NCI-H146 treated with DMSO at 0.1 percent for 48 hours (cell line): ENCODE results near the gene WWC2.

Experiments
- DNase-seq: peaks from one replicate; lab custom pipeline; 2025; ENCODE audit not compliant: unreplicated experiment; lab: John Stamatoyannopoulos, UW

Gene WWC2

GRCh38 chr4:183098723-183099536, at the start of gene WWC2:
Gene WWC2, plus strand, starts transcription at chr4:183099257. Its CDS starts 235 bp downstream, at chr4:183099492.
- no peak for DNase-seq

- DNase-seq, result no peak
These were observed 45.4 kb upstream of the WWC2 start for GRCh38 chr4:183053681-183054080.

DNA sequence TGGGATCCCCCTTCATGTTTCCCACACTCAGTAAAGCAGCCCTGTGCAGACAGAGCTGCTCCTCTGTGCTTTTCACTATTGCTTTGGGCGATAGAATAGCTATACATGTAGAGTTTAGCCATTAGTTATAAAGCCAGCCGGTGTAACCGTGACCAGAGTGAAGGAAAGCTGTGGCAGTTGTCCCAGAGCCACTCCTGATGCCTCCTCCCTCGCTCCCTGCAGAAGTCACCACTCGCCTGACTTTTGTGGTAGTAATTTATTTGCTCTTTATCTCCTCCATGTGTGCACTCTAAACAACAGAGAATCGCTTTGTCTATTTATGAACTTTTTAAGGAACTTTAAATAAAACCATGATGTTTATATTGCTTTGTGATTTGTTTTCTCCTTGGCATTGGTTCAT, 41.8 kb upstream of the WWC2 start:
- no peak for DNase-seq

GRCh38 chr4:183059797-183060196, 39.3 kb upstream of the WWC2 start:
- no peak for DNase-seq

- no peak for DNase-seq
These were observed 30.6 kb upstream of the WWC2 start for GRCh38 chr4:183068502-183068901.

DNA sequence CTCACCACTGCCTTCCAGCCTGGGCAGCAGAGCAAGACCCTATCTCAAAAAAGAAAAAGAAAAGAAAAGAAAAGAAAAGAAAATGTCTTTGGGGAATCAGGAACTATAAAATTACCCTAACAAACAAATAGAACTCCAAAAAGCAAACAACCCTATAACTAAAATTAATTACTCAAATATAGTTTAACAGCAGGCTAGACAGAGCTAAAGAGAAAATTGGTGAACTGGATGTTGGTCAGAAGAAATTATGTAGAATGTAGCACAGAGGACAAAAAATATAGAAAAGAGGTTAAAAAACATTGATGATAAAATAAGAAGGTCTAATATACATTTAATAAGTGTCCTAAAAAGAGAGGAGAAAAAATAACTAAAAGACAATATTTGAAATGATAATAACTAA, 27.8 kb upstream of the WWC2 start:
- no peak for DNase-seq

- no peak for DNase-seq
These were observed 26.9 kb upstream of the WWC2 start for GRCh38 chr4:183072176-183072575.

GRCh38 chr4:183073838-183074145, 25.3 kb upstream of the WWC2 start:
- no peak for DNase-seq

- DNase-seq, result no peak
These were observed 24.6 kb upstream of the WWC2 start for GRCh38 chr4:183074288-183074990.

DNA sequence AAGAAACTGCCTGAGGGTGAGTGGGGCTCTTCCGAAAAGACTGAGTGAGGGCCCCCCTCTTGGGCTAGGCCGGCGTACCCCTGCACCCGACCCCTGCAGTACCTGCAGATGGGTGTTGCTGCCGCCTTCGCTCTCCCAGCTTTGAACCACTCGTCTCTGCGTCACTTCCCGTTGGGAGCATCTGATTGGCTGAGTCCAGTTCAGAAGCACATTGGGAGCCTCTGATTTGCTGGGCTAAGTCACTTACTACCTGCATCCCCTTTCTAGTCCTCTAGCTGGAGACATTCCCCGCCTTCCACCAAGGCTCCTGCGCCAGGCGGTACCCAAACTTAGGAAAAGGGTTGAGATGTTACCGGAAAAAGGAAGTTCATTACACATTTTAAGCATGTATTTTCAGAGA, 20.4 kb upstream of the WWC2 start:
- no peak for DNase-seq

- no peak for DNase-seq
These were observed 18.5 kb upstream of the WWC2 start for GRCh38 chr4:183080372-183081115.

DNA sequence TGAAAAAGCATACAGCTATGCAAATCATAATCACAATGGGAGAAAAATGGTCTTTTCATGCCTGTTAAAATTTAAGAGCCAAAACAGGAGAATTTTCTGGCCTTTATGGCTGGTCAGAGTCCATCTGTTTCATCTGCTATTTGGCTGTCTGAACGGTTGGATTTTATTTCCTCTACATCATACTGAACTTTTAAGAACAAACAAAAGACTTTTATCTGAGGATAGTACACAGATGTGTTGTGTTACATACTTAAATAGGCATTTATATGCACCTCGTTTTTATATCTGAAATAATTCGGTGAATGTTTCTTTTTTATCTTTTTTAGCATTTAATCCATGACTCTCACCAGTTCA, 18.0 kb upstream of the WWC2 start:
- no peak for DNase-seq

- no peak for DNase-seq
These were observed 17.0 kb upstream of the WWC2 start for GRCh38 chr4:183082053-183082452.

DNA sequence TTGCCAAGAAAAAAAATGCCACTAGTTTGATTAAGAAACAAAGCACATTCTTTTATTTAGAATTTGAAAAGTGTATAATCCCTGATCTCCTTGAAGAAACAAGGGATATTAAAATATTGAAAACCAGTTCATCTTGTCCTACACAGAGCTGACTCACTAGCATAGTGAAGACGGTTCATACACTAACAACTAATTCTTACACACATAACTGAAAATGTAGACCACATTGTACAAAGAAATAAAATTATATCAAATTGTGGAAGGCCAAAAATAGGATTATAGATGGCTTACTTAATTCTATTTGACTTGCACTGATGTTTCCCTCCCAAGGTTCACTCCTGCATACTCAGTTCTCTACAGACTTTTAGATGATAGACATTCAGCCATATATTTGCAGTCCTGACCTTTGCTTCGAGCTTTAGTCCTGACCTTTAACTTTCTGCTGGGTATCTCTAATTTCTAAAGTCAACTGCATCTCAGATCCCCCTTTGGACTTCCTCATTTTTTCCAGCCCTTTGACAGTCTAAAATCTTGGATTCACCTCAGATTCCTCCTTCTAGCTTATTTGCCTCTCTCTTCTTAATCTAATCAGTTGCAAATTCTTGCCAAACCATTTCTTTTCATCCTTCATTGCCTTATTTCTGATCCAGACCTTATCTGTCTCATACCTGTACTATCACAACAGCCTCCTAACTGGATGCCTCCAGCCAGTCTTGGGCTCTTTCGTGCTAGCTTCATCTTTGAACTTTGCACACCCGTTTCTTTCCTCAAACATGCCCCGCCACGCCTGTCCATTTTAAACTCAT, 4.5 kb upstream of the WWC2 start:
- DNase-seq, result no peak

DNA sequence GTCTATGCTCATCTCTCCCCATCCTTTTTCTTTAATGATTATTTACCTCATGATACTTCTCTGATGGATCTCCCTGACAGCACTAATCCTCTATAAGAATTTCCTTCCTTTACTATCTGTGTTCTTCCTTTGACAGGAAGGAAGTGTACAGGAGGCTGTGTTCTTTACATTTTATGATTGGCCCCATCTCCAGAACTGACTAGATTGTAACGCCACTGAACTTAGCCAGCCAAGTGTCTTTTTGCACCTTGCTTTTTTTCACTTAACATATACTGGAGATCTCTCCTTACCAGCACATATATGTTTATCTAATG, 3.9 kb upstream of the WWC2 start:
- DNase-seq, result no peak

- DNase-seq, result no peak
These were observed 2.6 kb upstream of the WWC2 start for GRCh38 chr4:183096276-183096965.

- DNase-seq, result no peak
These were observed 1.6 kb upstream of the WWC2 start for GRCh38 chr4:183097231-183098018.

DNA sequence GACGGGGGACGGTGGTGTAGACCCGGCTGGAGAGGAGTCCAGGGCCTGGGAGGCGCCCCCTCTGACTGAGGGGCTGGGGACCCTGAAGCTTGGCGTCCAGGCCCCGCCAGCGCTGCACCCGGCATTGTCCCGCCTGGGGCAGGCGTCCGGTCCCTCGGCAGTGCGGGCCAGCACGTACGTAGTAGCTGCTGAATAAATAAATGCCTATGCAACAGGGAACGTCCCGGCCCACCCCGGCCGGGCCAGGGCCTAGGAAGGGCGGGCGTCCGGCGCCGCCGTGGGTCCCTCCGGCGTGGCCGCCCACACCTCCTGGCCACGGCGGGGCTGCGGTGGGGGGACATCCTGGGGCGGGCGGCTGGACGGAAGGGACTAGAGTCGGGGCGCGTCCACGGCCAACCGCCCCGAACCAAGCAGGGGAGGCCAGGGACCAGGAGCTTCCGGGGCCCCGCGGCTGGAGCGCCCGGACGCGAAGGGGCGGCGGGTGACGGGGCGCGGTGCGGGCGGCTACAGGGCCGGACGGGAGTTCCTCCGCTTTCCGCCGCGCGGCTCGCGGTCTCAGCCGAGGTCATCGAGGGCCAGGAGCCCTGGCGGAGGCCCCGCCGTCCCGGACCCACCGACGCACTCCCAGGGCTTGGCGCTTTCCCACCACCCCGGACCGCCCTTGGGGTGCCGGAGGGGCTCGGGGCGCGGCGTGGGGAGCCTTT, 886 bp upstream of the WWC2 start:
- no peak for DNase-seq

DNA sequence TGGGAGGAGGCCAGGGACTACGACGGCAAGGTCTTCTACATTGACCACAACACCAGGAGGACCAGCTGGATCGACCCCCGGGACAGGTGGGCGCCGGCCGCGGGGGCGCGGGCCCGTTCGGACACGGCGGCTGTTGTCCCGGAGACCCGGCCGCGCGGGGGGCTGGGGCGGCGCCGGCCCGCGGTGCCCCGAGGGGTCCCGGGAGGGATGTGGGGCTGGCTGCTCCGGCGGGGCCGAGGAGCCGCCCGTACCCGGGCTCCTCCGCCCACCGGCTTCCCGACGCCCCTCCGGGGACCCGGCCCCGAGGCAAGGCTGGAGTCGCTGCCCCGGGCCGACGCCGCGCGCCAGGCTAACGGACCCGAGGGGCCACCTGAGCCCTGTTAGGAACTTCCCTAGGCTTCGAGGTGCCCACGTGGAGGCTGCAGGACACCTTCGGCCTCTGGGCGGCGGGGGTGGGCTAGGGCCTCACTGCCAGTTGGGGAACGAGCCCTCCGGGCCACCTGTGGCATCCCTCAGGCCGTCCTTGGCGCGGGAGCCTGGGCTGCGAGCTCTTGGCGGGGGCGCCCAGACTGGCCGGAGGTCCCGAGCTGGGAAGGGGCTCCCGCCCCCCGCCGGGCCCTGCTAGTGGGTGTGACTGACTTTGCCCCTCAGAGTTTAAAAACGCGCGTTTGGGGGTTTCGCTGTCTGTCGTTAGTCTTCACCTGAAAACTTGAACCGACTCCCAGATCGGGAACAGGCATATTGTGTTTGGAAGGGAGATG, 660 bp downstream of the WWC2 start:
- no peak for DNase-seq
